Measurements from ENCODE around the gene ALKBH3.

- TF ChIP-seq EZH2 (IDR thresholded peaks at IDR 0.05), result no peak
- no peak for TF ChIP-seq POLR2AphosphoS5 (IDR thresholded peaks at IDR 0.05; ENCODE audit: borderline replicate concordance, low read depth, low read length)
Observed at GRCh38 chr11:43866520-43866919, 14.1 kb upstream of the ALKBH3 start.

All from SK-N-MC (cell line).